ENCODE data around the gene UBA6. TPM values are rescaled to one million over a fixed set of nuclear protein-coding genes. Genes with fewer than 3 reads are reported as not detected.

The UBA6 gene
- total and polyA plus RNA-seq, 9 of the 15 experiments (the other 6 are each of a cell fraction or from before 2014, with no cell fraction given), result 22.9 to 139 (median 94.6) TPM

DNA sequence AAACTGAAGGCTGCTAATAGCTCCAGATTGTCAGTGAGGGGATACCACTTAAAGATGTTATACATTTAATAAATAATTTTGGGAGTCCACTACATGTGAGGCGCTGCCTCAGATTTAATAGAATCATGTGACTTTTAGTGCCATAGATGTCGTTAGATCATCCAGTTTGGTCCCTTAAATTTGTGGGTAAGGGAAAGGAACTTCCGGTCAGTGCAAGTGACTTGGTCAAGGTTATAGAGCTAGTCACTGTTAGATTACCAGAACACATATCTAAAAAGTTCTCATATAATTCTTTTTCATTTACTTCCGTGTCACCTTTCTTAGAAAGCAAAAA, 529 bp upstream of the UBA6 start (continued):
- TF ChIP-seq TAF1 (IDR thresholded peaks at IDR 0.05; ENCODE audit: control insufficient read depth, extremely low read depth, insufficient read depth, low read length, severe bottlenecking) (no peak), RFX1 (IDR thresholded peaks at IDR 0.05) (no peak), ZNF124 (CRISPR knock-in tag; IDR thresholded peaks at IDR 0.05) (no peak), ZNF184 (CRISPR knock-in tag; IDR thresholded peaks at IDR 0.05) (no peak), ATF1 (CRISPR knock-in tag; IDR thresholded peaks at IDR 0.05) (no peak), ATF1 (tag; IDR thresholded peaks at IDR 0.05) (0 out of 2 replicates have a peak, but pooled peaks have one; percentile 67)
- TF ChIP-seq, protein P1, sequence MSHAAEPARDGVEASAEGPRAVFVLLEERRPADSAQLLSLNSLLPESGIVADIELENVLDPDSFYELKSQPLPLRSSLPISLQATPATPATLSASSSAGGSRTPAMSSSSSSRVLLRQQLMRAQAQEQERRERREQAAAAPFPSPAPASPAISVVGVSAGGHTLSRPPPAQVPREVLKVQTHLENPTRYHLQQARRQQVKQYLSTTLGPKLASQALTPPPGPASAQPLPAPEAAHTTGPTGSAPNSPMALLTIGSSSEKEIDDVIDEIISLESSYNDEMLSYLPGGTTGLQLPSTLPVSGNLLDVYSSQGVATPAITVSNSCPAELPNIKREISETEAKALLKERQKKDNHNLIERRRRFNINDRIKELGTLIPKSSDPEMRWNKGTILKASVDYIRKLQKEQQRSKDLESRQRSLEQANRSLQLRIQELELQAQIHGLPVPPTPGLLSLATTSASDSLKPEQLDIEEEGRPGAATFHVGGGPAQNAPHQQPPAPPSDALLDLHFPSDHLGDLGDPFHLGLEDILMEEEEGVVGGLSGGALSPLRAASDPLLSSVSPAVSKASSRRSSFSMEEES (CRISPR knock-in tag; IDR thresholded peaks at IDR 0.05), result peak; percentile 72
- TF ChIP-seq, protein P2, sequence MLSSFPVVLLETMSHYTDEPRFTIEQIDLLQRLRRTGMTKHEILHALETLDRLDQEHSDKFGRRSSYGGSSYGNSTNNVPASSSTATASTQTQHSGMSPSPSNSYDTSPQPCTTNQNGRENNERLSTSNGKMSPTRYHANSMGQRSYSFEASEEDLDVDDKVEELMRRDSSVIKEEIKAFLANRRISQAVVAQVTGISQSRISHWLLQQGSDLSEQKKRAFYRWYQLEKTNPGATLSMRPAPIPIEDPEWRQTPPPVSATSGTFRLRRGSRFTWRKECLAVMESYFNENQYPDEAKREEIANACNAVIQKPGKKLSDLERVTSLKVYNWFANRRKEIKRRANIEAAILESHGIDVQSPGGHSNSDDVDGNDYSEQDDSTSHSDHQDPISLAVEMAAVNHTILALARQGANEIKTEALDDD (IDR thresholded peaks at IDR 0.05), result peak; percentile 98
- TF ChIP-seq, protein P3, sequence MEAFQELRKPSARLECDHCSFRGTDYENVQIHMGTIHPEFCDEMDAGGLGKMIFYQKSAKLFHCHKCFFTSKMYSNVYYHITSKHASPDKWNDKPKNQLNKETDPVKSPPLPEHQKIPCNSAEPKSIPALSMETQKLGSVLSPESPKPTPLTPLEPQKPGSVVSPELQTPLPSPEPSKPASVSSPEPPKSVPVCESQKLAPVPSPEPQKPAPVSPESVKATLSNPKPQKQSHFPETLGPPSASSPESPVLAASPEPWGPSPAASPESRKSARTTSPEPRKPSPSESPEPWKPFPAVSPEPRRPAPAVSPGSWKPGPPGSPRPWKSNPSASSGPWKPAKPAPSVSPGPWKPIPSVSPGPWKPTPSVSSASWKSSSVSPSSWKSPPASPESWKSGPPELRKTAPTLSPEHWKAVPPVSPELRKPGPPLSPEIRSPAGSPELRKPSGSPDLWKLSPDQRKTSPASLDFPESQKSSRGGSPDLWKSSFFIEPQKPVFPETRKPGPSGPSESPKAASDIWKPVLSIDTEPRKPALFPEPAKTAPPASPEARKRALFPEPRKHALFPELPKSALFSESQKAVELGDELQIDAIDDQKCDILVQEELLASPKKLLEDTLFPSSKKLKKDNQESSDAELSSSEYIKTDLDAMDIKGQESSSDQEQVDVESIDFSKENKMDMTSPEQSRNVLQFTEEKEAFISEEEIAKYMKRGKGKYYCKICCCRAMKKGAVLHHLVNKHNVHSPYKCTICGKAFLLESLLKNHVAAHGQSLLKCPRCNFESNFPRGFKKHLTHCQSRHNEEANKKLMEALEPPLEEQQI (IDR thresholded peaks at IDR 0.05), result 0 out of 2 replicates have a peak, but pooled peaks have one; percentile 36
- TF ChIP-seq, protein P4, sequence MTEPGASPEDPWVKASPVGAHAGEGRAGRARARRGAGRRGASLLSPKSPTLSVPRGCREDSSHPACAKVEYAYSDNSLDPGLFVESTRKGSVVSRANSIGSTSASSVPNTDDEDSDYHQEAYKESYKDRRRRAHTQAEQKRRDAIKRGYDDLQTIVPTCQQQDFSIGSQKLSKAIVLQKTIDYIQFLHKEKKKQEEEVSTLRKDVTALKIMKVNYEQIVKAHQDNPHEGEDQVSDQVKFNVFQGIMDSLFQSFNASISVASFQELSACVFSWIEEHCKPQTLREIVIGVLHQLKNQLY (CRISPR knock-in tag; conservative IDR thresholded peaks at IDR 0.05), result no peak
- TF ChIP-seq, protein P5, sequence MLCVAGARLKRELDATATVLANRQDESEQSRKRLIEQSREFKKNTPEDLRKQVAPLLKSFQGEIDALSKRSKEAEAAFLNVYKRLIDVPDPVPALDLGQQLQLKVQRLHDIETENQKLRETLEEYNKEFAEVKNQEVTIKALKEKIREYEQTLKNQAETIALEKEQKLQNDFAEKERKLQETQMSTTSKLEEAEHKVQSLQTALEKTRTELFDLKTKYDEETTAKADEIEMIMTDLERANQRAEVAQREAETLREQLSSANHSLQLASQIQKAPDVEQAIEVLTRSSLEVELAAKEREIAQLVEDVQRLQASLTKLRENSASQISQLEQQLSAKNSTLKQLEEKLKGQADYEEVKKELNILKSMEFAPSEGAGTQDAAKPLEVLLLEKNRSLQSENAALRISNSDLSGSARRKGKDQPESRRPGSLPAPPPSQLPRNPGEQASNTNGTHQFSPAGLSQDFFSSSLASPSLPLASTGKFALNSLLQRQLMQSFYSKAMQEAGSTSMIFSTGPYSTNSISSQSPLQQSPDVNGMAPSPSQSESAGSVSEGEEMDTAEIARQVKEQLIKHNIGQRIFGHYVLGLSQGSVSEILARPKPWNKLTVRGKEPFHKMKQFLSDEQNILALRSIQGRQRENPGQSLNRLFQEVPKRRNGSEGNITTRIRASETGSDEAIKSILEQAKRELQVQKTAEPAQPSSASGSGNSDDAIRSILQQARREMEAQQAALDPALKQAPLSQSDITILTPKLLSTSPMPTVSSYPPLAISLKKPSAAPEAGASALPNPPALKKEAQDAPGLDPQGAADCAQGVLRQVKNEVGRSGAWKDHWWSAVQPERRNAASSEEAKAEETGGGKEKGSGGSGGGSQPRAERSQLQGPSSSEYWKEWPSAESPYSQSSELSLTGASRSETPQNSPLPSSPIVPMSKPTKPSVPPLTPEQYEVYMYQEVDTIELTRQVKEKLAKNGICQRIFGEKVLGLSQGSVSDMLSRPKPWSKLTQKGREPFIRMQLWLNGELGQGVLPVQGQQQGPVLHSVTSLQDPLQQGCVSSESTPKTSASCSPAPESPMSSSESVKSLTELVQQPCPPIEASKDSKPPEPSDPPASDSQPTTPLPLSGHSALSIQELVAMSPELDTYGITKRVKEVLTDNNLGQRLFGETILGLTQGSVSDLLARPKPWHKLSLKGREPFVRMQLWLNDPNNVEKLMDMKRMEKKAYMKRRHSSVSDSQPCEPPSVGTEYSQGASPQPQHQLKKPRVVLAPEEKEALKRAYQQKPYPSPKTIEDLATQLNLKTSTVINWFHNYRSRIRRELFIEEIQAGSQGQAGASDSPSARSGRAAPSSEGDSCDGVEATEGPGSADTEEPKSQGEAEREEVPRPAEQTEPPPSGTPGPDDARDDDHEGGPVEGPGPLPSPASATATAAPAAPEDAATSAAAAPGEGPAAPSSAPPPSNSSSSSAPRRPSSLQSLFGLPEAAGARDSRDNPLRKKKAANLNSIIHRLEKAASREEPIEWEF (CRISPR knock-in tag; IDR thresholded peaks at IDR 0.05), result no peak
- TF ChIP-seq, protein P6, sequence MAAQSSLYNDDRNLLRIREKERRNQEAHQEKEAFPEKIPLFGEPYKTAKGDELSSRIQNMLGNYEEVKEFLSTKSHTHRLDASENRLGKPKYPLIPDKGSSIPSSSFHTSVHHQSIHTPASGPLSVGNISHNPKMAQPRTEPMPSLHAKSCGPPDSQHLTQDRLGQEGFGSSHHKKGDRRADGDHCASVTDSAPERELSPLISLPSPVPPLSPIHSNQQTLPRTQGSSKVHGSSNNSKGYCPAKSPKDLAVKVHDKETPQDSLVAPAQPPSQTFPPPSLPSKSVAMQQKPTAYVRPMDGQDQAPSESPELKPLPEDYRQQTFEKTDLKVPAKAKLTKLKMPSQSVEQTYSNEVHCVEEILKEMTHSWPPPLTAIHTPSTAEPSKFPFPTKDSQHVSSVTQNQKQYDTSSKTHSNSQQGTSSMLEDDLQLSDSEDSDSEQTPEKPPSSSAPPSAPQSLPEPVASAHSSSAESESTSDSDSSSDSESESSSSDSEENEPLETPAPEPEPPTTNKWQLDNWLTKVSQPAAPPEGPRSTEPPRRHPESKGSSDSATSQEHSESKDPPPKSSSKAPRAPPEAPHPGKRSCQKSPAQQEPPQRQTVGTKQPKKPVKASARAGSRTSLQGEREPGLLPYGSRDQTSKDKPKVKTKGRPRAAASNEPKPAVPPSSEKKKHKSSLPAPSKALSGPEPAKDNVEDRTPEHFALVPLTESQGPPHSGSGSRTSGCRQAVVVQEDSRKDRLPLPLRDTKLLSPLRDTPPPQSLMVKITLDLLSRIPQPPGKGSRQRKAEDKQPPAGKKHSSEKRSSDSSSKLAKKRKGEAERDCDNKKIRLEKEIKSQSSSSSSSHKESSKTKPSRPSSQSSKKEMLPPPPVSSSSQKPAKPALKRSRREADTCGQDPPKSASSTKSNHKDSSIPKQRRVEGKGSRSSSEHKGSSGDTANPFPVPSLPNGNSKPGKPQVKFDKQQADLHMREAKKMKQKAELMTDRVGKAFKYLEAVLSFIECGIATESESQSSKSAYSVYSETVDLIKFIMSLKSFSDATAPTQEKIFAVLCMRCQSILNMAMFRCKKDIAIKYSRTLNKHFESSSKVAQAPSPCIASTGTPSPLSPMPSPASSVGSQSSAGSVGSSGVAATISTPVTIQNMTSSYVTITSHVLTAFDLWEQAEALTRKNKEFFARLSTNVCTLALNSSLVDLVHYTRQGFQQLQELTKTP (IDR thresholded peaks at IDR 0.05; ENCODE audit: low read depth in 1 of 2, partially characterized antibody in 2 of 2), result peak in 1 of 2 experiments; percentile 7

Measured in K562 (cell line).